Tibial nerve (tissue), 4 donors: Measurements from ENCODE around the gene CTNND2.

Experiments
- CTCF ChIP-seq, 5 experiments: fragments of 200-600 bp in 3 of 5; fragments of 450-650 bp in 2 of 5; sonication (generic) in 3 of 5; IDR thresholded peaks; one replicate each; pipeline ENCODE4 v1.5.1; 2016 to 2019; ENCODE audit warnings: antibody characterized with exemption in 5 of 5, mild to moderate bottlenecking in 3 of 5, moderate library complexity in 2 of 5
- EP300 ChIP-seq, 2 donors: sonication (generic); formaldehyde crosslinking; IDR thresholded peaks; one replicate each; pipeline ENCODE4 v1.6.1; 2017; ENCODE audit warnings: antibody characterized with exemption in 2 of 2, mild to moderate bottlenecking in 1 of 2
- POLR2A ChIP-seq, 2 donors: fragments of 450-650 bp; IDR thresholded peaks; one replicate each; pipeline ENCODE4 v1.6.1; 2017; ENCODE audit warnings: antibody characterized with exemption in 2 of 2, mild to moderate bottlenecking in 2 of 2, moderate library complexity in 2 of 2

GRCh38 chr5:11301171-11301570 lies 603.1 kb downstream of the CTNND2 start:
- no peak for TF ChIP-seq CTCF (IDR thresholded peaks at IDR 0.05)
- TF ChIP-seq POLR2A (IDR thresholded peaks at IDR 0.05): no peak
- TF ChIP-seq EP300 (IDR thresholded peaks at IDR 0.05): no peak
